Breast epithelium (tissue), 4 donors: ENCODE measurements around the gene TRIM59. TPM values are rescaled to one million over a fixed set of nuclear protein-coding genes. Genes with fewer than 3 reads are reported as not detected.

Source experiments
- DNase-seq, 2 donors: peaks; one replicate each; pipeline ENCODE4 v3.0.0-alpha.2; 2019; ENCODE audit warnings: low spot score in 2 of 2
- H3K27ac ChIP-seq, 2 donors: fragments of 200-600 bp; sonication (generic) in 1 of 2; one replicate each; pipeline ENCODE4 v1.5.1; 2016 to 2019; ENCODE audit warnings: mild to moderate bottlenecking in 1 of 2
- H3K27me3 ChIP-seq, 2 donors: fragments of 200-600 bp; sonication (generic) in 1 of 2; one replicate each; pipeline versions ENCODE4 v1.5.1 to v1.6.0; 2017 to 2019; ENCODE audit warnings: control low read depth in 1 of 2, mild to moderate bottlenecking in 1 of 2
- H3K36me3 ChIP-seq: fragments of 200-600 bp; one replicate; pipeline ENCODE4 v1.5.1; 2019
- H3K4me1 ChIP-seq, 2 donors: fragments of 200-600 bp; sonication (generic); one replicate each; pipeline ENCODE4 v1.5.1; 2016 to 2019; ENCODE audit warnings: control low read depth in 1 of 2
- H3K4me3 ChIP-seq, 3 donors: fragments of 200-600 bp; sonication (generic); 1 replicate in 2 of 3; 2 replicates in 1 of 3; pipeline ENCODE4 v1.5.1; 2016 to 2019; ENCODE audit warnings: mild to moderate bottlenecking in 3 of 3, moderate library complexity in 2 of 3
- H3K9me3 ChIP-seq, 2 donors: fragments of 200-600 bp; sonication (generic) in 1 of 2; one replicate each; pipeline ENCODE4 v1.5.1; 2016 to 2019; ENCODE audit warnings: control low read depth in 1 of 2
- CTCF ChIP-seq, 3 donors: fragments of 450-650 bp; IDR thresholded peaks; one replicate each; pipeline ENCODE4 v1.5.1; 2016 to 2017; ENCODE audit warnings: antibody characterized with exemption in 3 of 3, mild to moderate bottlenecking in 3 of 3, moderate library complexity in 3 of 3
- POLR2A ChIP-seq: fragments of 450-650 bp; IDR thresholded peaks from one replicate; pipeline ENCODE4 v1.6.1; 2016; ENCODE audit warnings: antibody characterized with exemption, mild to moderate bottlenecking, moderate library complexity
- POLR2AphosphoS5 ChIP-seq, 3 donors: sonication (generic); formaldehyde crosslinking; IDR thresholded peaks; one replicate each; pipeline ENCODE4 v1.6.1; 2017; ENCODE audit warnings: antibody characterized with exemption in 3 of 3
- intact Hi-C: fragments of 100-400 bp; cut with DNase I; formaldehyde crosslinking; loops from one replicate; pipeline ENCODE4 v1.15.1; 2023; ENCODE audit warnings: low total_unique reads
- total RNA-seq, 3 donors: library from RNA; depleted of rRNA; stranded (reverse); fragments of >200 nt; gene quantifications; one replicate each; pipeline ENCODE4 v1.1.0, GENCODE V29; 2016

Gene TRIM59
- total RNA-seq, 3 donors from 2014 or later = 0.64 to 5.0 (median 3.9) TPM

- intact Hi-C loops = no loop called here
- TF ChIP-seq POLR2A (no peak), CTCF (IDR thresholded peaks at IDR 0.05) (no peak), POLR2AphosphoS5 (IDR thresholded peaks at IDR 0.05) (no peak)
- peaks cover 0 to 6% of the 10 kb centered on the region in 2 donors for H3K4me1 ChIP-seq
- peak overlapping the region; percentile 87 to 92 for H3K27ac ChIP-seq
- no peaks in the 10 kb centered on the region for H3K36me3 ChIP-seq
- H3K27me3 ChIP-seq = no peaks in the 10 kb centered on the region
- peak overlapping the region; percentile 72 to 82 (median 78) for H3K4me3 ChIP-seq
- no peak for DNase-seq
- no peaks in the 10 kb centered on the region for H3K9me3 ChIP-seq
Measured at GRCh38 chr3:160400702-160401150, 48.9 kb downstream of the TRIM59 start.

GRCh38 chr3:160400030-160400701 lies 49.4 kb downstream of the TRIM59 start:
- intact Hi-C loops = no loop called here
- TF ChIP-seq POLR2AphosphoS5 (IDR thresholded peaks at IDR 0.05) = no peak
- TF ChIP-seq POLR2A = no peak
- TF ChIP-seq CTCF (IDR thresholded peaks at IDR 0.05) = no peak
- H3K4me3 ChIP-seq = peak overlapping the region; percentile 72 to 82 (median 78)
- no peaks in the 10 kb centered on the region for H3K9me3 ChIP-seq
- H3K27ac ChIP-seq = peak overlapping the region; percentile 87 to 92
- no peaks in the 10 kb centered on the region for H3K36me3 ChIP-seq
- peak in 1 of 2 donors; percentile 18 for DNase-seq
- H3K4me1 ChIP-seq = peaks cover 0 to 6% of the 10 kb centered on the region in 2 donors
- no peaks in the 10 kb centered on the region for H3K27me3 ChIP-seq

- peak within 1 kb of the TSS; percentile 72 to 82 (median 78) for H3K4me3 ChIP-seq
- H3K9me3 ChIP-seq = no peaks in the 10 kb centered on the region
- no peaks in the 10 kb centered on the region for H3K27me3 ChIP-seq
- DNase-seq = peak; percentile 94 to 95
- H3K36me3 ChIP-seq = no peaks in the 10 kb centered on the region
- TF ChIP-seq CTCF (IDR thresholded peaks at IDR 0.05) (no peak), POLR2A (no peak), POLR2AphosphoS5 (IDR thresholded peaks at IDR 0.05) (peak; percentile 19 to 66 (median 33))
- intact Hi-C loops = no loop called here
- peaks cover 0 to 6% of the 10 kb centered on the region in 2 donors for H3K4me1 ChIP-seq
- H3K27ac ChIP-seq = peak within 1 kb of the TSS; percentile 87 to 92
Measured at GRCh38 chr3:160399125-160400029, 50.2 kb downstream of the TRIM59 start, which contains the start of the genes IFT80 and SMC4. Gene IFT80 (minus strand): TSS chr3:160399225. CDS start chr3:160384600, 14,625 bp downstream. Gene SMC4 (plus strand): TSS chr3:160399650. CDS start chr3:160400827, 1,177 bp downstream.

GRCh38 chr3:160398820-160399124 lies 50.8 kb downstream of the TRIM59 start:
- Histone ChIP-seq H3K27me3 (no peaks in the 10 kb centered on the region), H3K27ac (peak overlapping the region; percentile 87 to 92), H3K4me3 (peak overlapping the region; percentile 72 to 82 (median 78)), H3K4me1 (peaks cover 0 to 6% of the 10 kb centered on the region in 2 donors), H3K36me3 (no peaks in the 10 kb centered on the region), H3K9me3 (no peaks in the 10 kb centered on the region)
- intact Hi-C loops = no loop called here
- TF ChIP-seq CTCF (IDR thresholded peaks at IDR 0.05) (no peak), POLR2AphosphoS5 (IDR thresholded peaks at IDR 0.05) (no peak), POLR2A (no peak)
- no peak for DNase-seq
